Esophagus muscularis mucosa (tissue), 3 donors: ENCODE results near the gene DEPDC4.

Source experiments
- CTCF ChIP-seq, 3 experiments: fragments of 200-600 bp in 2 of 3; fragments of 450-650 bp in 1 of 3; sonication (generic) in 2 of 3; IDR thresholded peaks; one replicate each; pipeline ENCODE4 v1.5.1; 2017 to 2019; ENCODE audit warnings: antibody characterized with exemption in 3 of 3, mild to moderate bottlenecking in 2 of 3, moderate library complexity in 1 of 3
- POLR2A ChIP-seq: fragments of 450-650 bp; IDR thresholded peaks from one replicate; pipeline ENCODE4 v1.6.1; 2017; ENCODE audit warnings: antibody characterized with exemption, moderate library complexity, mild to moderate bottlenecking, low read depth
- POLR2AphosphoS5 ChIP-seq, 2 donors: sonication (generic); formaldehyde crosslinking; IDR thresholded peaks; one replicate each; pipeline ENCODE4 v1.6.1; 2017; ENCODE audit warnings: antibody characterized with exemption in 2 of 2

DNA sequence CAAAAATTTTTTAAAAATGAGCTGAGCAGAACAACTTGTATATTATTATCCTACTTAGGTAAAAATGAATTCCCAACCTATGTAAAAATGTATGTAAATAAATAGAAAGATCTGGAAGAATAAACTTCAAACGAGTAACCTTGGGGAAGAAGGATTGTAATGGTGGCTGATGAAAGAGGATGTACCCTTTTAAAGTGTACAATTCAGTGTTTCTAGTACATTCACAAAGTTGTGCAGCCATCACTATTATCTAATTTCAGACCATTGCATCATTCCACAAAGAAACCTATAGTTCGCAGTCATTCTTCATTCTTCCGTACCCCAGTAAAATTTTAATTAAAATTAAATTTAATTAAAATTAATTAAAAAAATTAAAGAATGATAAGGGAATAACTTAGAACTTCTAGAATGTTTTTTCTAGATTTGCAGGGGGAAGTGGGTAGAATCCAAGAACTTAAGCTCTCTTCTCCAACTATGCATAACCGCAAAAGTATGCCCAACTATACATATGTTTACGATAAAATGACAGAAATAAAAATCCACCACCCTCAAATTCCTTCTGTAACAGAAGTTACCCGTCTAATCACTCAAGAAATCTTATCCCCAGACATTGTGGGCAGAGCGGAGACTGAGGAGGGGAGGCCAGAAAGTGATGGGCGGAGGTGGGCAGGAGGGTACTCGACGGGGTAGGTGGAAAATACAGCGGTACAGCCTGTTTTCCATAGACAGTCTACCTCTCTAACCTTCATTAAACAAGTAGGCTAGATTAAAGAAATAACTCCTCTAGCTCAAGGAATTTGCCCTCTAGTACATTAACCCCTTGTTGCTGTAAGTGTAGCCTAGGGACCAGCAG is 921 bp downstream of the DEPDC4 start:
- TF ChIP-seq POLR2A (no peak), CTCF (IDR thresholded peaks at IDR 0.05) (no peak), POLR2AphosphoS5 (IDR thresholded peaks at IDR 0.05) (no peak)
